PC-9 (cell line): ENCODE data around the gene IL1RL1. TPM values are rescaled to one million over a fixed set of nuclear protein-coding genes. Genes with fewer than 3 reads are reported as not detected.

ENCODE experiments used
- BruUV-seq: library from RNA; stranded (reverse); fragments of 400-500 nt; replicated peaks from 2 replicates; lab custom pipeline; 2021; lab: Mats Ljungman, UMichigan
- CTCF ChIA-PET: fragments of 300-600 bp; sonication (Branson Sonifier 250); formaldehyde crosslinking; loops from one replicate; lab custom pipeline; 2022; ENCODE audit warnings: antibody characterized with exemption; lab: Charles Lee
- POLR2A ChIA-PET: fragments of 300-600 bp; sonication (Branson Sonifier 250); formaldehyde crosslinking; loops from one replicate; lab custom pipeline; 2022; ENCODE audit warnings: antibody characterized with exemption; ENCODE audit not compliant: unreplicated experiment; lab: Charles Lee
- DNase-seq, 2 experiments: peaks; one replicate each; pipeline versions ENCODE4 v3.0.0 to v3.0.0-alpha.2; 2015 to 2022; ENCODE audit warnings: mixed read lengths in 1 of 2
- H2AFZ ChIP-seq: fragments of 200-600 bp; sonication (generic); 2 replicates; pipeline ENCODE4 v1.8.1; 2017; ENCODE audit warnings: antibody characterized with exemption
- H3F3A ChIP-seq: fragments of 200-600 bp; sonication (generic); 2 replicates; pipeline ENCODE4 v1.8.1; 2017; ENCODE audit warnings: antibody characterized with exemption, mild to moderate bottlenecking, low read depth; ENCODE audit not compliant: insufficient read depth
- H3K27ac ChIP-seq: fragments of 200-600 bp; sonication (generic); 2 replicates; pipeline ENCODE4 v1.6.1; 2016; ENCODE audit warnings: mixed run types
- H3K27me3 ChIP-seq: fragments of 200-600 bp; sonication (generic); 2 replicates; pipeline ENCODE4 v1.6.1; 2016; ENCODE audit warnings: low read depth, mixed run types; ENCODE audit not compliant: insufficient read depth
- H3K36me3 ChIP-seq: fragments of 200-600 bp; sonication (generic); 2 replicates; pipeline ENCODE4 v1.6.1; 2016; ENCODE audit warnings: low read depth, mixed run types
- H3K4me1 ChIP-seq: fragments of 200-600 bp; sonication (generic); replicated peaks from 2 replicates; pipeline ENCODE4 v1.6.1; 2016; ENCODE audit warnings: mixed run types; ENCODE audit not compliant: insufficient read depth
- H3K4me2 ChIP-seq: fragments of 200-600 bp; sonication (generic); 2 replicates; pipeline ENCODE4 v1.6.1; 2017; ENCODE audit warnings: mixed run types
- H3K4me3 ChIP-seq: fragments of 200-600 bp; sonication (generic); 2 replicates; pipeline ENCODE4 v1.6.1; 2016; ENCODE audit warnings: mixed run types
- H3K79me2 ChIP-seq: fragments of 200-600 bp; sonication (generic); 2 replicates; pipeline ENCODE4 v1.6.1; 2017; ENCODE audit warnings: low read depth, mixed run types
- H3K9me2 ChIP-seq: fragments of 200-600 bp; sonication (generic); 2 replicates; pipeline ENCODE4 v1.8.1; 2017; ENCODE audit warnings: mild to moderate bottlenecking; ENCODE audit not compliant: insufficient read depth
- H3K9me3 ChIP-seq: fragments of 200-600 bp; sonication (generic); 2 replicates; pipeline ENCODE4 v1.8.1; 2016; ENCODE audit warnings: low read depth; ENCODE audit not compliant: insufficient read depth
- H4K20me1 ChIP-seq: fragments of 200-600 bp; sonication (generic); 2 replicates; pipeline ENCODE4 v1.8.1; 2017; ENCODE audit not compliant: insufficient read depth
- CTCF ChIP-seq: fragments of 200-600 bp; sonication (generic); conservative IDR thresholded peaks from 2 replicates; pipeline ENCODE4 v1.6.1; 2017; ENCODE audit warnings: mixed run types, antibody characterized with exemption, mild to moderate bottlenecking, moderate library complexity
- EZH2 ChIP-seq: fragments of 200-600 bp; sonication (generic); IDR thresholded peaks from 2 replicates; pipeline ENCODE4 v1.8.0; 2017; ENCODE audit warnings: antibody characterized with exemption, low read depth
- intact Hi-C: fragments of 100-400 bp; cut with micrococcal nuclease; formaldehyde crosslinking; loops from one replicate; pipeline ENCODE4 v1.10.0; 2022; ENCODE audit not compliant: unreplicated experiment
- total RNA-seq: library from RNA; stranded (reverse); gene quantifications from 2 replicates; pipeline ENCODE4 v1.2.3, GENCODE V29; 2021

IL1RL1 gene
- total RNA-seq, 1 experiment from 2014 or later = 1.7 TPM

- Histone ChIP-seq H3K4me3 (no peak overlapping the region), H3K9me3 (peaks cover 5% of the 10 kb centered on the region; the same call in 1 of the 2 replicates), H2AFZ (no peak overlapping the region), H3K27me3 (no peaks in the 10 kb centered on the region), H4K20me1 (no peaks in the 10 kb centered on the region), H3K4me1 (peaks cover 56% of the 10 kb centered on the region), H3K27ac (no peak overlapping the region), H3K79me2 (no peaks in the 10 kb centered on the region), H3K9me2 (no peaks in the 10 kb centered on the region), H3K4me2 (no peak overlapping the region), H3F3A (peaks cover 16% of the 10 kb centered on the region), H3K36me3 (no peaks in the 10 kb centered on the region)
- BruUV-seq = no TSS peak
- ChIA-PET CTCF (no interaction called here), POLR2A (no interaction called here)
- TF ChIP-seq EZH2 (no peak), CTCF (no peak)
- DNase-seq = no peak
- intact Hi-C loops = no loop called here
Measured at GRCh38 chr2:102313950-102314349, 2.6 kb downstream of the IL1RL1 start.

DNA sequence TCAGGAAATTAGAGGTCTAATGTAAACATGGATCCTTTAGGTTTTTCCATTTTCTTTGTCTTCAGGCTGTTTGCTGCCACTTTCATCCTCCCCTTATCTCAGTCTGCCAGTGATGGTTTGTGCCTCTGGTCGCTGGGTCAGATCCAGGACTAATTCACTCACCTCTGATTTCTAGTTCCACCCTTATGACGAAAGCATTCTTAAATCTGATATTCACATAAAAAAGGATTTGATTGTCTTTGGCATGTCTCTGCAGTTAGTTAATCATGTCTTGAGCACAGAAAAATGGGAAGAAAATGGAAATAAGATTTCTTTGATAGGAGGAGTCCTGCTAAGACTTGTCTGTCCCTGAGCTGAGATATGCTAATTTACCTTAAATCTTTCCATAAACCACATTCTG, 4.6 kb downstream of the IL1RL1 start:
- BruUV-seq = no TSS peak
- no peaks in the 10 kb centered on the region for H3K27me3 ChIP-seq
- TF ChIP-seq EZH2 (no peak), CTCF (no peak)
- no peaks in the 10 kb centered on the region for H3K36me3 ChIP-seq
- DNase-seq = no peak
- ChIA-PET CTCF (interaction anchor here (0.6 kb wide), 1 partner anchor 254 kb away, joined by 3 read pairs; no protein-coding TSS in a partner anchor), POLR2A (interaction anchor here (0.6 kb wide), 1 partner anchor 550 kb away, joined by 3 read pairs; no protein-coding TSS in a partner anchor)
- H3K4me1 ChIP-seq = peaks cover 61% of the 10 kb centered on the region
- H2AFZ ChIP-seq = no peak overlapping the region
- peaks cover 16% of the 10 kb centered on the region for H3F3A ChIP-seq
- H3K4me2 ChIP-seq = no peak overlapping the region
- no peaks in the 10 kb centered on the region for H4K20me1 ChIP-seq
- intact Hi-C loops = no loop called here
- no peaks in the 10 kb centered on the region for H3K79me2 ChIP-seq
- H3K27ac ChIP-seq = no peak overlapping the region
- H3K9me2 ChIP-seq = no peaks in the 10 kb centered on the region
- no peak overlapping the region for H3K4me3 ChIP-seq
- peaks cover 11% of the 10 kb centered on the region; the same call in 1 of the 2 replicates for H3K9me3 ChIP-seq

GRCh38 chr2:102317715-102318114, 6.4 kb downstream of the IL1RL1 start:
- no peak overlapping the region for H2AFZ ChIP-seq
- H3K27me3 ChIP-seq = no peaks in the 10 kb centered on the region
- H3K4me1 ChIP-seq = peaks cover 55% of the 10 kb centered on the region
- H3F3A ChIP-seq = peaks cover 16% of the 10 kb centered on the region
- DNase-seq = peak; percentile 8 to 93
- no peaks in the 10 kb centered on the region for H3K9me2 ChIP-seq
- no peaks in the 10 kb centered on the region for H3K36me3 ChIP-seq
- H4K20me1 ChIP-seq = no peaks in the 10 kb centered on the region
- intact Hi-C loops = no loop called here
- TF ChIP-seq EZH2 (no peak), CTCF (no peak)
- CTCF ChIA-PET = no interaction called here
- H3K4me3 ChIP-seq = no peak overlapping the region
- H3K79me2 ChIP-seq = no peaks in the 10 kb centered on the region
- H3K4me2 ChIP-seq = peak overlapping the region; percentile 47
- peaks cover 14% of the 10 kb centered on the region for H3K9me3 ChIP-seq
- peak overlapping the region; percentile 78 for H3K27ac ChIP-seq
- no TSS peak for BruUV-seq
- POLR2A ChIA-PET = no interaction called here
